ENCODE results near the gene ECSCR.
"Not testable (repeated sequence)": the region's sequence is repeated elsewhere in the genome, so short reads cannot be mapped to it uniquely, and the experiment has no call there.

The ECSCR gene

DNA sequence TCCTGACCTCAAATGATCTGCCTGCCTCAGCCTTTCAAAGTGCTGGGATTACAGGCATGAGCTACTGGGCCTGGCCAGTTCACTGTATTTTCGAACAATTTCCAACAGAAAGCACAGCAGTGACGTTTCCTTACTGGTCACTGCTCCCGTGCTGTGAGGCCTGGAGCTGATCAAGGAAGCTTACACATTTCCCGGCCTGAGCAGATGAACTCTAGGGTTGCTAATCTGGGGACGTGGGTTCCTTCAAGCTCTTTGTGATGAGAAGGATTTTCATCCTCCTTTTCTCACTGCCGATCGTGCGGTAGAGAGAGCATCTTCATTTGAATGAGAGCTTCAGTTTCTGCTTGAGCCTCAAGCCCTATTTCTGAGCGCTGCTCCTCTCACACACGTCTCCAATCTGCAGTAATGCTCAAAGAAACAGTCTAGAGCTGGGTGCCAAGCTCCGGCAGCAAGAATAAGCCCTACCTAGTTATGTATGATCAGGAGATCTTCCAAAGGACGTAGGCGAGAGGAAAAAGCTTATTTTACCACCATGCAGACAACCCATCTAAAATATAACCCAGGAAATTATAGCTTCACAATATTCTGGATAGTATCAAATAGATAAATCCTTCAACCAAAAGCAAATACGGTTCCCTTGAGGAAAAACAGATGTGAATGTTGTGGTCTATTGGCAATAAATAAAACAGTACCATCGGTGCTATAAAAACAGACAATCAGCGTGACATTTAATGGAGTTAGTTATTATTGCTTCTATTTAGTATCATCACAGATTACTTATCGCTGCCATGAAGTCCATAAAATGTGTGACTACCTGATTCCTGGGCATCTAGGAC is 51.3 kb downstream of the ECSCR start:
- FAIRE-seq, result no peak

DNA sequence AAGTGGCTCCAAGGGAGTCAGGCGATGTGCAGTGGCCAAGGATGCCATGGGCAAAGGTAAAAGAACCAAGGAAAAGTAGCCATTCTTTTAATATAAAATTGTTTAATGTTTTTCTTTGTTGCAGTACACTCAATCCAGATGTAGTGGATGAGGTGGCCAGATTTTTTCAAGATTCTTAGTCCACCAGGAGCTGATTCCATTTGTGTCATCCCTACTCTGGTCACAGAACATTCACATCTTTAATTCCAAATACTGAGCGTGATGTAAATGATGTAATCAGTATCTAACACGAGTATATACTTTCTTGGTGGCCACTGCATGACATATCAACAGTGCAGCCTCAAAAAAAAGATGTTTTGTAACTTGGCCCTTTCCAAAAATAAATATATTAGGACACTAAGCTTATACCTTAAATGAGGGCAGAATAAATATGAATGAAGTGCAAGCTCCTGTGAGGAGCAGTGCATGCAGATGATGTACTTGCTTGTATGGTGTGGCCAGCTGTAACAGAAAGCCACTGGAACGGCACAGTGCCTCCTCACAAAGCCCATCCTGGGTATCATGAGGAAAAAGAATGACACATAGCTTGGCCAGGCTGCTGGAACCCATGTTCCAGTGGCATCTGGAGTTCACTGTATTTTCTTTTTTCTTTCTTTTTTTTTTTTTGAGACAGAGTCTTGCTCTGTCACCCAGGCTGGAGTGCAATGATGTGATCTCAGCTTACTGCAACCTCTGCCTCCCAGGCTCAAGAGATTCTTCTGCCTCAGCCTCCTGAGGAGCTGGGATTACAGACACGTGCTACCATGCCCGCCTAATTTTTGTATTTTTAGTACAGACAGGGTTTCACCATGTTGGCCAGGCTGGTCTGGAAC is 52.2 kb downstream of the ECSCR start:
- no peak for FAIRE-seq

DNA sequence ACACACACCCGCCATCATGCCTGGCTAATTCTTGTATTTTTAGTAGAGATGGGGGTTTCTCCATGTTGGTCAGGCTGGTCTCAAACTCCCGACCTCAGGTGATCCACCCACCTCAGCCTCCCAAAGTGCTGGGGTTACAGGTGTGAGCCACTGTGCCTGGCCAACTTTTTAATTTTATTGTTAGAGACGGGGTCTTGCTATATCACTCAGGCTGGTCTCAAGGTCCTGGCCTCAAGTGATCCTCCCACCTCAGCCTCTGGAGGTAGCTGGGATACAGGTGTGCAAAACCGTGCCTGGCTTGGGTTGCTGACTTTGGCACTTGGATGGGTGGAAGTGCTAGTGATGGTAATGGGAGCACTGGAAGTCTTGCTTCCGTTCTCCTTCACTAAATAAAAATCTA is 53.4 kb downstream of the ECSCR start:
- not testable (repeated sequence) for FAIRE-seq

DNA sequence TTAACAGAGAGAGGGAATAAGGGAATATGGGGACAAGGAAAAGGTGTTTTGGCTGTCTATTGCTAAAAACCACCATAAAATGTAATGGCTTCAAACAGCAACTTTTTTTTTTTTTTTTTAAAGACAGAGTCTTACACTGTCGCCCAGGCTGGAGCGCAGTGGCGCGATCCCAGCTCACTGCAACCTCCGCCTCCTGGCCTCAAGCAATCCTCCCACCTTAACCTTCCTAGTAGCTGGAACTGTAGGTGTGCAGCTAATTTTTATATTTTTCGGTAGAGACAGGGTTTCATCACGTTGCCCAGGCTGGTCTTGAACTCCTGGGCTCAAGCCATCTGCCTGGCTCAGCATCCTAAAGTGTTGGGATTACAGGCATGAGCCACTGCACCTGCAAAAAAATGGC is 54.4 kb downstream of the ECSCR start:
- FAIRE-seq, result no peak

DNA sequence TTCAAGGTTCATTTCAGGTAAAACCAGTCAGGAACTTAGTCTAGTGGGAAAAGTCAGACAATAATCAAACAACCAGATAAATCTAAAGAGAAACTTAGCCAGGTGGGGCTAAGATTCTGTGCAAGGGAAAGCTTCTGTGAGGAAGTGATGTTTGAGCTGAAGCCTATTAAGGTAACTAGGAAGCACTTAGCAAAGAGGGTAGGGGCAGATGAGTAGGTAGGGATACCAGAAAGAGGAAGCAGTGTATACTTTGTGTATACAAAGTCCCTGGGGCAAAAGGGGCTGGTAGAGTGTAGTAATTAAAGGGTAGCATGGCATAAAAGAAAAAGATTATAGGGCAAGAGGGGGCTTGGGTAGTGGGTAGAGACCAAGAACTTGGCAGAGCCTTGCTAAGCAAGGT is 55.0 kb downstream of the ECSCR start:
- FAIRE-seq, result no peak

DNA sequence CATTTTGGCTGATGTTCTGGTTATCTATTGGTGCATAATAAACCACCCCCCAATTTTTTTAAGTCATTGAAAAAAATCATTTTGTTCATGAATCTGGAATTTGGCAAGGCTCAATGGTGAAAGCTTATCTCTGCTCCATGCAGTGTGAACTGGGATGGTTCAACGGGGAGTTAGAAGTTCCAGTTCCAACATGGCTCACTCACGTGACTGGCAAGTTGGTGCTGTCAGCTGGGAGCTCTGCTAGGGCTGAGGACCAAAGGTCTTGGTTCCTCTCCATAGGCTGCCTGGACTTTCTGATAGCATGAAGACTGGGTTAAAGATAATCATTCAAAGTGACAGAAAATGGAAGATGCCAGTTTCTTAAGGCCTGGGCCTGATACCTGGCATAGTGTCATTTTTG is 55.6 kb downstream of the ECSCR start:
- FAIRE-seq, result no peak

DNA sequence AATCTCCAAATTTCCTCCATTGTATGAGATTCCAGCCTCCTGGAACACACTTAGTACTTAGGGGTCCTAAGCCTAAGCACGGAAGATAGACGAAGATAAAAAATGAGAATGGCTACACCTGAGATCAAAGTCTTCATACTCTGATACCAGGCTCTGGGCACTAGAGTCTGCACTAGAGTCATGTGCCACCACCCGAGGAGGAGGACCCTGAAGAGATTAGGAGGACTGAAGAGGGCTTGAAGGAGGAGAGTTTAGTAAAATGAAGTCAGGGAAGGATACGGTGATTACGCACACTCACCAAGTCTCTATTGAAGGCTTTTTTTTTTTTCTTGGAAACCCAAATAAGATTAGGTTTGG is 58.1 kb downstream of the ECSCR start:
- FAIRE-seq, result no peak

DNA sequence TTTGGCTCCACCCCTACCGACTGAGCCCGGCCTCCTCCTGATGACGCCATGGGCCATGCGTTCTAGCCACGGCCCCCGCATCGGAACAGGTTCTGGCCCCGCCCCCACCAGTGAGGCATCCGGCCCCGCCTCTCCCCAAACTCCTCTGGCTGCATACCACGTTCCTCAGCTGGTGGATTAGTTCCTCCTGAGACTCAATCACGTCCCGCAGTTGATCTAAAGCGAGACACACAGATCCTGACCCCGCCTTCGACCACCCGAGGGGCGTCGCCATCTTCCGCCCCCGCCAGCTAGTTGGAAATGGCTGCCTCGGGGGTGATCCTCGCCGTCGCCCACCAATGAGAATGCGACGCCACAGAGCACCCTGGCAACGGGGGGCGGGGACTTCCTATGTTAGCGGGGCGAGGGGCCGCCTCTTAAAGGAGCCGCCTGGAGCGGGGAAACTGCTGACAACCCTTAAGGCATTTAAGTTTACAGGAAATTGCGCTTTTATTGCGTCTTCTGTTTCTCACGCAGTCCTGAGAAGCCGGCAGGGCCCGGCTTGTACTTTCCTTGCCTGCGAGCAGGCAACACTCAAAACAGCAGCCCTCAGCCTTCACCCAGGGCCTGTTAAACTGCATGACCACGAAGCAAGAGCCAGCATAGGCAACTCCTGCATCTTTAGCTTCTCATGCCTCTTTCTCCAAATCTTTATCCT is 58.6 kb downstream of the ECSCR start, which contains the start of gene SPATA24:
SPATA24 (minus strand) TSS at position 303 of the 697 bp plus-strand sequence; CDS start at position 274, 29 bp downstream.
- no peak for FAIRE-seq

DNA sequence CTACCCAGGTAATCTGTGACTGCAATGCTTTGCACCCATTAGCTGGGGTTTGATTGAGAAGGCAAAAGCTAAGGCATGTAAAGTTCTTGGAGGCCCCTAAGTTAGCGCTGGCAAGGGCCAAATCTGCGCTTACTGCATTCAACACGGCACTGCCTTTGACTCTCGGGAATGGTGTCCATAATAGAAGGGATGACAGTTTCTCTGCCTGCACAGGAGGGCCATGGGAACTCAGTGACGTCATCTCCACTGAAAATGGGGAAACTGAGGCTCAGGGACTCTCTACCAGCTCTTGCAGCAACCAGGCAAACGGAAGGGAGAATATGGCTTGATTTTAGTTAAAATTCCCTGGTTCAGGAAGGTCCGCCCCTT is 59.1 kb downstream of the ECSCR start:
- no peak for FAIRE-seq

DNA sequence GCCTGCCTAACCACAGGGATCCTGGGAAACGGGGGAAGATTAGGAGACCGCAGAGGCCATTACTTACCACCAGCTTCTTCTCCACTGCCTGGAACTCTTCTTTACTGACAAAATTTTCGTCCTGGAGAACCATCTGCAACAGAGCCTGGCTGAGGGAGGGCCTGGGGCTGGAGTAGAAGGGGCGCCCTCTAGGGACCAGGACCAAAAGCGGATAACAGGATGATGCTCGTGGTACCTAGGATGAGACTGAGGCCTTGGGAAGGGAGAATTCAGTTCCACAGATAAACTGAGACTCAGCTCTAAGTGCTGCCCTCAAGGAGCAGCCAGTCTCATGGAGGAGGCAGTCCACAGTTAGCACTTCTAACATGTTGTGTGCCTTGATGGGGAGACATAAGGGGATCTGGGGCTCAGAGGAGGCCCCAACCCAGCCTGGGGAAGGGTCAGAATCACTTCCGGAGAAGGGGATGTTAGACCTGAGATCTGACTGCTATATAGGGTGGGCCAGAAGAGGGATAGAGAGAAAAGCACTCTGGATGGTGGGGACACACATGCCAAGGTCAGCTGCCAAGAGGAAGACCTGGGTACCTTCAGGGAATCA is 59.9 kb downstream of the ECSCR start:
- FAIRE-seq, result no peak

DNA sequence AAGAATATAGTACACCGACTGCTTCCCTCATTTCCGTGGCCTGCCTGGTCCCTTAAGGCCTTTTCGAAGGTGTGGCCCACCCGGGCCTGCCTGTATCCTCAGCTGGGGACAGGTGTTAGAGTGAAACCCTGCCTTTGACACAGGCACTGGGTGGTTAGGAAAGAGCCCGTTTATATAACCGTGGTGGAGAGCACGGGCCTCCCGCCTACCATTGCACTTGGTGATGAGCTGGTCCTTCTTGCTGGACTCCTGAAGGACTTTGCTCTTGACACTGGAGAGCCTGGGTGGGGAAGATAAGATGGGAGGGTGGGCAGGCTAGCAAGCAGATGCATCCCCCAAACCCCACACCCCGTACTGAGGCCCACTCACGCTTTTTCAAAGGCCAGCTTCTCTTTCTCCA is 61.0 kb downstream of the ECSCR start:
- FAIRE-seq, result no peak

DNA sequence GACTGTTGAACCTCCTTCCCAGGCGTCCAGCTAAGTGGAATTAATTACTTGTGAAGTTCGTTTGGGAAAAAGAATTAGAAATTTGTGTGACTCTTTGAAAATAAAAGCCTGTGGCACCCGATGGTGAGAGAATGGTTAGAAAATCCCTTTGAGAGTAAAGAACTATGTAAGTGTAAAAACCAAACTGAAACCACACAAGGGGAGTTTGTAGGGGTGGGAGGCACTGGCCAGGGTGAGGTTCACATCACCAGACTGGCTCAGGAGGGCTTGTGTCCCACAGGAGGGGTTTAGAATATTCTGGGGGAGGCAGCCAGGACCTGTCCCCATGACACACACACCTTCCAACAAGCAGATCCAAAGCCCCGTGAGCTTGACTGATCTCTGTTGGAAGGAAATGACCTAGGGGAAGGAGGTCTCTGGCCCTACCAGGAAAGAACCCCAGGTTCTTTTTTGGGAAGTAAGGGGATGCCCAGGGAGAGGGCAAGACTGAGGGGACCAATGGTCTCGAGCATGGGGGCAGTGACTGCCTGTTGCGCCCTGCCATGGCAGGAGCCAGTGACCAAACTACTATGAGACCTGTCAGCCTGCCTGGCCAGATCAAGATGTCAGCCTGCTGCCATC is 62.9 kb downstream of the ECSCR start:
- no peak for FAIRE-seq

All from colon (tissue), 2 donors.